ENCODE data around the gene TOR2A. TPM values are rescaled to one million over a fixed set of nuclear protein-coding genes. Genes with fewer than 3 reads are reported as not detected.
"Not testable (repeated sequence)": the region's sequence is repeated elsewhere in the genome, so short reads cannot be mapped to it uniquely, and the experiment has no call there.

The TOR2A gene
- 10 to 100 TPM in 1 of 3 donors, 1 to 10 TPM in 2; 9.5 to 16.7 (median 9.6) TPM for total RNA-seq

DNA sequence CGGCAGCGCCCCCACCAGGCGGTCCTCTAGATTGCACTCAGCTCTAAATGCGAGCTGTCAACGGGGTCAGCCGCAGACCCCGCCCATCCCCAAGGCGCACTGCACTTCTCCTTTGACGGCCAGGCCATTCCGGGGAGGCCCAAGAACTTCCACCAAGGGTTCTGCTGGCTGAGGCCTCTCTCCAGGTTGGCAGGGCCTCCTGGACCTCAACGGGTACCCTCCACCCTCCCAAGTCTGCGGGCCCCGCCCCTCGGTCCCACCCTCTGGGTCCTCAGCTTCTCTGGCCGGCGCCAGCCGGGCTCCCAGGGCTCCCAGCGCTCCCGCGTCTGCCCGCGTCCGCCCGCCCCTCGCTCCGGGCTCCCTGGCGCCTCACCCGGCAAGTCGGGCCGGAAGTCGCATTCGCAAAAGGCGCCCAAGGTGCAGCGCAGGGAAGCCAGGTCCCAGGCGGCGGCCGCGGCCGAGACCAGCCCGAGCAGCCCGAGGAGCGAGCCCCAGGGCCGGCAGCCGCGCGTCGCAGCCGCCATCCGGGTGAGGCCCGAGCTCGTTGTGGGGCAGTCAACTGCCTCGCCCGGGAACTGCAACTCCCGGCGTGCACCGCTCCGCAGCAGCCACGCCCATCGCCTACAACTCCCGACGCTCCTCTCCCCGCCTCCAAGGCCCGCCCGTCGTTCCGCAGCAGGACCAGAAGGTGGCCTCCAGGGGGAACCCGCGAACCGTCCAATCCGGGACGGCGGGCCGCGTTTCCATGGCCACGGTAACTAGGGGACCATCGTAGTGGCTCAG is at the start of gene TOR2A:
Gene TOR2A (minus strand): TSS at position 548 of the 783 bp plus-strand sequence. CDS start 24 bp downstream, at position 524.
- intact Hi-C loops (cut with DNase I; ENCODE audit: low total_unique reads), result loop anchor here (5.0 to 10.0 kb wide), 2 partner anchors 50 to 148 kb away; partner anchors contain the start of gene CDK9
- Histone ChIP-seq H3K27me3 (no peaks in the 10 kb centered on the region), H3K9me3 (no peaks in the 10 kb centered on the region), H3K27ac (peak within 1 kb of the TSS; percentile 92 to 95), H3K4me1 (peaks cover 0 to 5% of the 10 kb centered on the region in 2 donors), H3K36me3 (no peaks in the 10 kb centered on the region), H3K4me3 (peak within 1 kb of the TSS; percentile 75 to 82 (median 81))
- TF ChIP-seq POLR2AphosphoS5 (IDR thresholded peaks at IDR 0.05), result peak; percentile 71 to 85 (median 72)
- TF ChIP-seq, protein P1, sequence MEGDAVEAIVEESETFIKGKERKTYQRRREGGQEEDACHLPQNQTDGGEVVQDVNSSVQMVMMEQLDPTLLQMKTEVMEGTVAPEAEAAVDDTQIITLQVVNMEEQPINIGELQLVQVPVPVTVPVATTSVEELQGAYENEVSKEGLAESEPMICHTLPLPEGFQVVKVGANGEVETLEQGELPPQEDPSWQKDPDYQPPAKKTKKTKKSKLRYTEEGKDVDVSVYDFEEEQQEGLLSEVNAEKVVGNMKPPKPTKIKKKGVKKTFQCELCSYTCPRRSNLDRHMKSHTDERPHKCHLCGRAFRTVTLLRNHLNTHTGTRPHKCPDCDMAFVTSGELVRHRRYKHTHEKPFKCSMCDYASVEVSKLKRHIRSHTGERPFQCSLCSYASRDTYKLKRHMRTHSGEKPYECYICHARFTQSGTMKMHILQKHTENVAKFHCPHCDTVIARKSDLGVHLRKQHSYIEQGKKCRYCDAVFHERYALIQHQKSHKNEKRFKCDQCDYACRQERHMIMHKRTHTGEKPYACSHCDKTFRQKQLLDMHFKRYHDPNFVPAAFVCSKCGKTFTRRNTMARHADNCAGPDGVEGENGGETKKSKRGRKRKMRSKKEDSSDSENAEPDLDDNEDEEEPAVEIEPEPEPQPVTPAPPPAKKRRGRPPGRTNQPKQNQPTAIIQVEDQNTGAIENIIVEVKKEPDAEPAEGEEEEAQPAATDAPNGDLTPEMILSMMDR (IDR thresholded peaks at IDR 0.05), result peak; percentile 91 to 99 (median 98)
- no peak for TF ChIP-seq POLR2A (IDR thresholded peaks at IDR 0.05)
- DNase-seq (ENCODE audit: low spot score in 2 of 2), result peak; percentile 95 to 99

DNA sequence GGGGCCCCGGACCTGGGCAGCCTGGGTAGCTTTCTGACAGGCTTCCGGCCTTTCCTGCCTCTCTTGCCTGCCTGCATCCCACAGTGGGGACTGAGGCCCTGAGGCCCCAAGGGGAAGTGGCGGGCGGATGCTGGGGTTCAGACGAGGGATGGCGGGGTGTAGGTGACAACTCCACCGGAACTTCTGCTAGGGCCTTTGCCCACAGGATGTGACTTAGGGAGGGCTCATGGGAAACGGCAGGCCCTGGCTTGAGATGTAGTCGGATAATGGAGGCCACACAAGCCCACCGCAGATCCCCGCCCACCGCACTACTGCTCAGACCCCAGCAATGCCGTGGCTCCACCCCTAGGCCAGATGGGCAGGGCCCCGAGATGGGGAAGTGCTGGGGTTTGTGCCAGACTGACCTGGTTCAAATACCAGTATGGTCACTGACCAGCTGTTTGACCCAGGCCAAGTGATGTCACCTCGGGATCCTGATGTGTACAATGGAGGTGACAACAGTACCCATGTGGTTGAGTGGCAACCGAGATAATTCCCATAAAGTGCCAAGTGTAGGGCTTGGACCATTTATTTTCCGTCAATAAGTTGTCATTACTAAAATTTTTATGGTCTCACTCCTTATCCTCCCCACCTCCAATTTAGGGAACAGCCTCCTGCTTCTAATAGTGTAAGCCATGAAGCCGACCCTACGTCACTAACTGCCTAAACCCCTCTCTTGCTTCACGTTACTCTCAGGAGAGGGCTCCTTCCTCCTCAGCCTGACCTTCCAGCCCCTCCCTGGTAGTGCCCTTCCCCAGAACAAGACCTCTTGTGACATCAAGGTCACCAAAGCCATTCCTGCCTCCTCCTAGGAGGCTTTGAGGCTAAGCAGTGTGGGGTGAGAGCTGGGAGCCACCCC is 48.3 kb upstream of the TOR2A start:
- intact Hi-C loops (cut with DNase I; ENCODE audit: low total_unique reads), result loop anchor here (10.0 kb wide), 2 partner anchors 49 to 91 kb away; partner anchors contain the start of genes AK1 and TOR2A
- TF ChIP-seq, protein P1 (IDR thresholded peaks at IDR 0.05), result no peak
- TF ChIP-seq POLR2A (IDR thresholded peaks at IDR 0.05) (no peak), POLR2AphosphoS5 (IDR thresholded peaks at IDR 0.05) (no peak)
- Histone ChIP-seq H3K9me3 (no peaks in the 10 kb centered on the region), H3K27me3 (no peaks in the 10 kb centered on the region), H3K36me3 (peaks cover 2% of the 10 kb centered on the region), H3K27ac (peak overlapping the region; percentile 92 to 99), H3K4me1 (peaks cover 2 to 9% of the 10 kb centered on the region in 2 donors), H3K4me3 (no peak overlapping the region)
- DNase-seq (ENCODE audit: low spot score in 2 of 2), result peak in 1 of 2 donors; percentile 42

DNA sequence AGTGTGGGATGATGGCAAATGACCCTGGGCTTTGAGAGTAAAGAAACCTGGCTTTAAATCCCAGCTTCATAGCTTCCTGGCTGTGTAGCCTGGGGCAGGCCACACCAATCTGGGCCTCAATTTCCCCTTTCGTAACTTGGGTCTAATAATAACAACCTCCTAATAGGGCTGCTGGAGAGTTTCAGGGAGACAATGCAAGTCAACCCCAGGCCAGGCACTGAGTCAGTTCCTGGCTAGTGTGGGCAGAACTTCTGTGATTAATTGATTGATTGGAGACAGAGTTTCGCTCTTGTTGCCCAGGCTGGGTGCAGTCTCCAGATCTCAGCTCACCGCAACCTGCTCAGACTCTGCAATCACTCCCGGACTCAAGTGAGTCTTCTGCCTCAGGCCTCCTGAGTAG is 46.7 kb upstream of the TOR2A start:
- Histone ChIP-seq H3K27me3 (no peaks in the 10 kb centered on the region), H3K27ac (no peak overlapping the region), H3K36me3 (no peaks in the 10 kb centered on the region), H3K4me3 (no peak overlapping the region), H3K9me3 (no peaks in the 10 kb centered on the region), H3K4me1 (peaks cover 1 to 2% of the 10 kb centered on the region in 2 donors)
- DNase-seq (ENCODE audit: low spot score in 2 of 2), result no peak
- no peak for TF ChIP-seq POLR2AphosphoS5 (IDR thresholded peaks at IDR 0.05)
- intact Hi-C loops (cut with DNase I; ENCODE audit: low total_unique reads), result loop anchor here (10.0 kb wide), 2 partner anchors 47 to 93 kb away; partner anchors contain the start of genes AK1 and TOR2A

DNA sequence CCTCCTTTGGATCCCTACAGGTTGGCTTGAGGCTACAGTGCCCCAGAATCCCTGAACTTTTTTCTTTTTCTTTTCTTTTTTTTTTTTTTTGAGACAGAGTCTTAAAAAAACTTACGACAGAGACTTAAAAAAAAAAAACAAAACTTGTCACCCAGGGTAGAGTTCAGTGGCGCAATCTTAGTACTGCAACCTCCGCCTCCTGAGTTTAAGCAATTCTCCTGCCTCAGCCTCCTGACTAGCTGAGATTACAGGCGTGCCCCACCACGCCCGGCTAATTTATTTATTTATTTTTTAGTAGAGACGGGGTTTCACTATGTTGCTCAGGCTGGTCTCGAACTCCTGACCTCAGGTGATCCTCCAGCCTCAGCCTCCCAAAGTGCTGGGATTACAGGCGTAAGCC is 45.8 kb upstream of the TOR2A start:
- H3K4me3 ChIP-seq; H3K27ac ChIP-seq; DNase-seq (ENCODE audit: low spot score in 2 of 2); H3K9me3 ChIP-seq; H3K36me3 ChIP-seq; H3K4me1 ChIP-seq; H3K27me3 ChIP-seq: not testable (repeated sequence)
- intact Hi-C loops (cut with DNase I; ENCODE audit: low total_unique reads), result loop anchor here (10.0 kb wide), 2 partner anchors 46 to 94 kb away; partner anchors contain the start of genes AK1 and TOR2A

DNA sequence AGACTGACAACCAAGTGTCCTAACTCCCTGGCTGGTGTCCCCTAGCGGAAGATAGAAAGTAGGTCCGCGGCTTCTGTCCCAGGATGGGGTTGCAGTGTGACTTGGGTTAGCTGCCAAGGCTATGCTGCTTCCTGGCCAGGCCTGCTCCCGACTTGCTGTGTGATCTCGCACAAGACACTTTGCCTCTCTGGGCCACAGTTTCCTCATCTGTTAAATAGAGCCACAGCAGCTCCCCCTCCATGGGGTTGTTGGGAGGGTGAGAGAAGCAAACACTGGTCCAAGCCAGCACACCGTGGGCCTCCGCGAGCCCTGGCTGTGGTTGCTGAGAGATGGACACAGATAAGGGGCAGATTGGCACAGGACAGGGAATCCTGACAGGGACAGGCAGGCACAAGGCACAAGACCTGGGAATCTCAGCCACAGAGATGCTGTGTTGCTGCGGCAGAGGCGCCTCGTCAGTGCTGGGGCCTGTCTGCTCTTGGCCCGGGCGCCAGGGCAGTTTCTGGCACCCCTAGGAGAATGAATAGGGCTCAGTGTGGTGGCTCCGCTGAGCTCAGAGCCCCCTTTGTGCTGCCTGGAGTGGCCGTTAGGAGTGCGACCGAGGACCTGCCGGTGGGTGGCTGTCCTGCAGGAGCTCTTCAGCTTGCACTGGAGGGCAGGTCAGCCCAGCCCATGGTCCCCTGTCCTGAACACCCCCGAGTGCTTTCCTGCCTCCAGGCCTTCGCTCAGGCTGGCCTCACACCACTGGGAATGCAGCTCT is 45.2 kb upstream of the TOR2A start:
- TF ChIP-seq POLR2AphosphoS5 (IDR thresholded peaks at IDR 0.05), result no peak
- TF ChIP-seq, protein P1 (IDR thresholded peaks at IDR 0.05), result no peak
- TF ChIP-seq POLR2A (IDR thresholded peaks at IDR 0.05), result no peak
- no peak for DNase-seq (ENCODE audit: low spot score in 2 of 2)
- peak overlapping the region in 1 of 2 donors; percentile 38 for H3K27ac ChIP-seq
- H3K36me3 ChIP-seq, result no peaks in the 10 kb centered on the region
- H3K27me3 ChIP-seq, result no peaks in the 10 kb centered on the region
- H3K4me3 ChIP-seq, result no peak overlapping the region
- intact Hi-C loops (cut with DNase I; ENCODE audit: low total_unique reads), result loop anchor here (10.0 kb wide), 2 partner anchors 46 to 94 kb away; partner anchors contain the start of genes AK1 and TOR2A
- H3K9me3 ChIP-seq, result no peaks in the 10 kb centered on the region
- H3K4me1 ChIP-seq, result peaks cover 0 to 2% of the 10 kb centered on the region in 2 donors

Data from breast epithelium (tissue), 4 donors.